Measurements from ENCODE around the gene ZNF322. TPM values are rescaled to one million over a fixed set of nuclear protein-coding genes. Genes with fewer than 3 reads are reported as not detected.

ZNF322 gene
- total RNA-seq, 2 donors from 2014 or later, result 7.5 to 7.8 TPM

GRCh38 chr6:26629359-26629758 is 30.2 kb downstream of the ZNF322 start:
- H3K27me3 ChIP-seq, result no peaks in the 10 kb centered on the region
- H3K4me3 ChIP-seq, result no peak overlapping the region

GRCh38 chr6:26627843-26628242 is 31.7 kb downstream of the ZNF322 start:
- no peaks in the 10 kb centered on the region for H3K4me1 ChIP-seq
- H3K27me3 ChIP-seq, result no peaks in the 10 kb centered on the region
- no peak overlapping the region for H3K4me3 ChIP-seq
- H3K36me3 ChIP-seq, result no peaks in the 10 kb centered on the region
- no peak for DNase-seq (ENCODE audit: low spot score)
- H3K27ac ChIP-seq, result no peak overlapping the region
- TF ChIP-seq CTCF (IDR thresholded peaks at IDR 0.05), result no peak
- peaks cover 0 to 8% of the 10 kb centered on the region in 2 donors for H3K9me3 ChIP-seq

More at GRCh38 chr6:26629359-26629758, 30.2 kb downstream of the ZNF322 start:
- no peak overlapping the region for H3K27ac ChIP-seq
- no peak for DNase-seq (ENCODE audit: low spot score)
- no peaks in the 10 kb centered on the region for H3K4me1 ChIP-seq
- H3K36me3 ChIP-seq, result no peaks in the 10 kb centered on the region
- TF ChIP-seq CTCF (IDR thresholded peaks at IDR 0.05), result no peak
- H3K9me3 ChIP-seq, result peaks cover 0 to 5% of the 10 kb centered on the region in 2 donors

- no peak for TF ChIP-seq CTCF (IDR thresholded peaks at IDR 0.05)
- H3K4me1 ChIP-seq, result no peaks in the 10 kb centered on the region
Measured at GRCh38 chr6:26624557-26624956, 35.0 kb downstream of the ZNF322 start.

GRCh38 chr6:26623339-26623859 is 36.1 kb downstream of the ZNF322 start:
- Histone ChIP-seq H3K4me1 (no peaks in the 10 kb centered on the region), H3K9me3 (peaks cover 0 to 8% of the 10 kb centered on the region in 2 donors), H3K36me3 (no peaks in the 10 kb centered on the region), H3K27me3 (no peaks in the 10 kb centered on the region), H3K27ac (no peak overlapping the region), H3K4me3 (no peak overlapping the region)
- TF ChIP-seq CTCF (IDR thresholded peaks at IDR 0.05), result no peak
- DNase-seq (ENCODE audit: low spot score), result no peak

More at GRCh38 chr6:26624557-26624956, 35.0 kb downstream of the ZNF322 start:
- DNase-seq (ENCODE audit: low spot score), result no peak
- H3K27me3 ChIP-seq, result no peaks in the 10 kb centered on the region
- H3K4me3 ChIP-seq, result no peak overlapping the region
- H3K9me3 ChIP-seq, result peaks cover 0 to 8% of the 10 kb centered on the region in 2 donors
- no peaks in the 10 kb centered on the region for H3K36me3 ChIP-seq
- H3K27ac ChIP-seq, result no peak overlapping the region

- no peak for TF ChIP-seq CTCF (IDR thresholded peaks at IDR 0.05)
- Histone ChIP-seq H3K4me3 (peak overlapping the region; percentile 32 to 50), H3K36me3 (no peaks in the 10 kb centered on the region), H3K9me3 (peaks cover 0 to 5% of the 10 kb centered on the region in 2 donors), H3K27me3 (peaks cover 0 to 9% of the 10 kb centered on the region in 2 donors), H3K27ac (no peak overlapping the region), H3K4me1 (peaks cover 0 to 16% of the 10 kb centered on the region in 2 donors)
- no peak for DNase-seq (ENCODE audit: low spot score)
Measured at GRCh38 chr6:26613689-26614683, 45.6 kb downstream of the ZNF322 start.

Measured in right atrium auricular region (tissue), 2 donors.